Retinal pigment epithelial cell (primary cell): ENCODE measurements around the gene KLHDC1.
"Not testable (repeated sequence)": the region's sequence is repeated elsewhere in the genome, so short reads cannot be mapped to it uniquely, and the experiment has no call there.

Source experiments
- DNase-seq: peaks from one replicate; pipeline ENCODE4 v3.0.0-alpha.2; 2010; ENCODE audit warnings: low read depth
- H3K4me3 ChIP-seq: 2 replicates; pipeline ENCODE4 v1.5.1; 2011; ENCODE audit warnings: mild to moderate bottlenecking, low read length, control low read depth, moderate library complexity
- TF ChIP-seq, protein P1 (sequence below): conservative IDR thresholded peaks from 2 replicates; pipeline ENCODE4 v1.5.1; 2011; ENCODE audit warnings: low read depth, low read length, control low read depth, inconsistent platforms

KLHDC1 gene

DNA sequence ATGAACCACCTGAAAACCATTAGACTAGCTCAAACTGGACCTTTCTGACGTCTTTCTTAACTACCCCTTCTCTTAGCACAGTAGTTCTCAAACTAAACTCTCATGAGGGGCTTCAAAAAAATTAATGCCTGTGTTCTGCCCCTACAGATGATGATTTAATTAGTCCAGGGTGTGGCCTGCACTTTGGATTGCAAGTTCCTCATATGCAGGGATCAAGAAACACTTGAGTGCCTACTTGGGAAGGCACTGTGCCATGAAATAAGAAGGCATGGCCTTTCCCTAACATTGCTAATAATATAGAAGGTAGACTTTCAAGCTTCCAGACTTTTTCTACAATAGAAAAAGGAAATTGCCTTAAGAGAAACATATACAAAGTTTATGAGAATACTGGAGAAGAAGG lies 52.3 kb downstream of the KLHDC1 start:
- no peak for DNase-seq
- H3K4me3 ChIP-seq: no peak overlapping the region
- TF ChIP-seq, protein P1, sequence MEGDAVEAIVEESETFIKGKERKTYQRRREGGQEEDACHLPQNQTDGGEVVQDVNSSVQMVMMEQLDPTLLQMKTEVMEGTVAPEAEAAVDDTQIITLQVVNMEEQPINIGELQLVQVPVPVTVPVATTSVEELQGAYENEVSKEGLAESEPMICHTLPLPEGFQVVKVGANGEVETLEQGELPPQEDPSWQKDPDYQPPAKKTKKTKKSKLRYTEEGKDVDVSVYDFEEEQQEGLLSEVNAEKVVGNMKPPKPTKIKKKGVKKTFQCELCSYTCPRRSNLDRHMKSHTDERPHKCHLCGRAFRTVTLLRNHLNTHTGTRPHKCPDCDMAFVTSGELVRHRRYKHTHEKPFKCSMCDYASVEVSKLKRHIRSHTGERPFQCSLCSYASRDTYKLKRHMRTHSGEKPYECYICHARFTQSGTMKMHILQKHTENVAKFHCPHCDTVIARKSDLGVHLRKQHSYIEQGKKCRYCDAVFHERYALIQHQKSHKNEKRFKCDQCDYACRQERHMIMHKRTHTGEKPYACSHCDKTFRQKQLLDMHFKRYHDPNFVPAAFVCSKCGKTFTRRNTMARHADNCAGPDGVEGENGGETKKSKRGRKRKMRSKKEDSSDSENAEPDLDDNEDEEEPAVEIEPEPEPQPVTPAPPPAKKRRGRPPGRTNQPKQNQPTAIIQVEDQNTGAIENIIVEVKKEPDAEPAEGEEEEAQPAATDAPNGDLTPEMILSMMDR: no peak

DNA sequence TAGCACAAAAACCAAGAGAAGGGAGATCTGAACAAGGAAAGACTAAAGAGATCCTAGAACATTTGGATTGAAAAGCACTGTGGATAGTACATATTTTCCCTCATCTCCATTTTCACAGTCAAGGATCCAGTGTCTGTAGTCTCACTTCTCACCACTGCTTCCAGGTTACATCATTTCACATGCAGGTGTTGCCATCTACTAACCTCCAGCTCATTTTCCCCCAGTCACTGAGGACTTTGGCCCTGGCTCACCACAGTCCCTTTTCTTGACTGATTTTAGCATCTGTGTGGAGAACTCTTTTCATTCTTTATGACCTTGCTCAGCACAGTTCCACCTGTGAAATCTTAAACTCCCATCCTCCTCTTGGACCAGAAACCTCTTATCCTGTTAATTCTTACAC lies 53.6 kb downstream of the KLHDC1 start:
- DNase-seq, H3K4me3 ChIP-seq: not testable (repeated sequence)

DNA sequence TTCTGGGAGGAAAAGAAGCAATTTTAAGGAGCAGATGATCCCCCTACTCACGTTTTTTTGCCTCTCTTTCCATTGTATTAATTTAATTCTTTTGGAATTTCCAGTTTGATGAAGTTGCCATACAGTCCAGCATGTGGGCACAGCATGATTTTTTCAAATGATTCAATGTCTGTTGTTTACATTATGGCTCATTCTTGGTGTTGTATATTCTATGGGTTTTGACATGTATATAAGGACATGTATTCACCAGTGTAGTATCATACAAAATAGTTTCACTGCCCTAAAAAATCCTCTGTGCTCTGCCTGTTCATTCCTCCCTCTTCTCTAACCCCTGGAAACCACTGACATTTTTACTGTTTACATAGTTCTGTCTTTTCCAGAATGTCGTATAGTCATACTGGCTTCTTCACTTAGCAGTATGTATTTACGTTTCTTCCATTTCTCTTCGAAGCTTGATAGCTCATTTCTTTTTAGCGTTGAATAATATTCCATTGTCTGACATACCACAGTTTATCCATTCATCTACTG lies 61.7 kb downstream of the KLHDC1 start:
- no peak for DNase-seq
- no peak overlapping the region for H3K4me3 ChIP-seq

DNA sequence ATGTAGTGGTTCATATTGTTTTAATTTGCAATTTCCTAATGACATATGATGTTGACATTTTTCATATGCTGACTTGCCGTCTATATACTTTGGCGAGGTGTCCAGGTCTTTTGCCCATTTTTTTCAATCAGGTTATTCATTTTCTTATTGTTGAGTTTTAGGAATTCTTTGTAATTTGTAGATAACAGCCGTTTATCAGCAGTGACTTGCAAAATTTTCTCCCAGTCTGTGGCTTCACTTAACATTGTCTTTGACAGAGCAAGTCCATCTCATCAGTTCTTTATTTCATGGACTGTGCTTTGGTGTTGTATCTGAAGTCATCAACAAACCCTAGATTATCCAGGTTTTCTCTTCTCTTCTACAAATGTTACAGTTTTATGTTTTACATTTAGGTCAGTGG lies 62.5 kb downstream of the KLHDC1 start:
- TF ChIP-seq, protein P1: no peak
- H3K4me3 ChIP-seq: no peak overlapping the region
- DNase-seq: no peak

More for the DNA sequence above, 61.7 kb downstream of the KLHDC1 start:
- TF ChIP-seq, protein P1: no peak

DNA sequence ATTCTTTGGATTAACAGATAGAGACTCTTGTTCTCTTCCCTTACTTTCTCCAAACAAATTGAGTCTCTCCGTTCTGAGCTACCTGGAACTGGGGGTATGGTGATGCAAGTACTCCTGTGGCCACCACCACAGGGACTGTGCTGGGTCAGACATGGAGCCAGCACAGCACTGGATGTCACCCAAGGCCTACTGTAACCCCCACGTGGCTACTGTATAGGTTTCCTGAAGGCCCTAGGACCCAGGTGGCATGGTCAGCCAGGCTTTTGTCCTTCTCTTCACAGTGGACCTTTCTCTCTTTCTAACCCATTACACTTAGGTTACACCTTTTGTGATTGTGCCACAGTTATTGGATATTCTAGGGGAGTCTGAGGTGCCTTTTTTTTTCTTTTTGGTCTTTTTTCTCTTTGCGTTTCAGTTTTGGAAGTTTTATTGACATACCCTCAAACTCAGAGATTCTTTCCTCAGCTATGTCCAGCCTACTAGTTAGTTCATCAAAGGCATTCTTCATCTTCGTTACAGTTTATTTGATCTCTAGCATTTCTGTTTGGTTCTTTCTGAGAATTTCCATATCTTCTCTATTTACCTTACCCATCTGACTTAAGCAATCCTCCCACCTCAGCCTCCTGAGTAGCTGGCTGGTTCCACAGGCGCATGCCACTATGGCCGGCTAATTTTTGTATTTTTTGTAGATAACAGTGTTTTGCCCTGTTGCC lies 69.1 kb downstream of the KLHDC1 start:
- DNase-seq: no peak
- no peak overlapping the region for H3K4me3 ChIP-seq
- TF ChIP-seq, protein P1: no peak

DNA sequence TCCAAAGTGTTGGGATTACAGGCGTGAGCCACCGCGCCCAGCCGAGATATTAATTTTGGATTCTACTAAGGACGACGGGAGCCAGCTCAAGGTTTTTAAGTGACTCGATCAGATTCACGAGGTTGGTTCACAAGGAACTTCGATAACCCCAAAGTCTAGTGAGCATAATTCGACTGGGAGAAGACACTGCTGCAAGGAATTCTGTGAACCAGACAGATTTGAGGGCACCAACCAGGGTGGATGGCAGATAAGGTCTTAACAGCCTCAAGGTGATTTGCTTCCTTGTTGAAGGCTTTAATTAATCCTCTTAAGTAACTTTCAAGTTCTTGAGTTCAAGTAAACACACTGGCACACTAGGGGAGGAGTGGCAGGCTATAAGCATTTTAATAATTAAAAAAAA lies 73.9 kb downstream of the KLHDC1 start:
- TF ChIP-seq, protein P1: no peak
- peak overlapping the region; percentile 51 for H3K4me3 ChIP-seq
- no peak for DNase-seq

DNA sequence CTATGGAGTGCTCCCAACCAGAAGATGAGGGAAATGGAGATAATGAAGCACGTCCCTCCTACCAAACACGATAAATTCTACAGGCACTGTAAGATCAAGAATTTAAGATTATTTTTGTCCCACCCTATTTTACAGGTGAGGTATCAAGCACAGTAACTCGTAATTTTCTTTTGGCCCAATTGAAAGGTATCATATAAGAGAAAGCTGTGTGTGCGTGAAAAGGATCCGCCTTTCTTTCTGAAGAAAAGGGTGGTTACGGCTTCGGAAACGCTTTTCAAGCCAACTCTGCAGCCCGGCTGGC lies 74.3 kb downstream of the KLHDC1 start:
- no peak for DNase-seq
- TF ChIP-seq, protein P1: no peak
- peak overlapping the region; percentile 51 for H3K4me3 ChIP-seq
